Parathyroid adenoma (tissue), 2 donors: Measurements from ENCODE around the gene SCN7A.

Source experiments
- H2AFZ ChIP-seq: fragments of 300-600 bp; sonication (generic); one replicate; pipeline ENCODE4 v1.7.0; 2017; ENCODE audit warnings: antibody characterized with exemption, mild to moderate bottlenecking
- H3K27ac ChIP-seq: fragments of 300-600 bp; sonication (generic); one replicate; pipeline ENCODE4 v1.7.0; 2017
- H3K27me3 ChIP-seq: fragments of 300-600 bp; sonication (generic); one replicate; pipeline ENCODE4 v1.7.0; 2017; ENCODE audit warnings: low read length; ENCODE audit not compliant: control insufficient read depth, insufficient read depth
- H3K36me3 ChIP-seq: fragments of 300-600 bp; sonication (generic); one replicate; pipeline ENCODE4 v1.7.0; 2017; ENCODE audit warnings: low read length; ENCODE audit not compliant: control insufficient read depth, insufficient read depth
- H3K4me1 ChIP-seq: fragments of 300-600 bp; sonication (generic); one replicate; pipeline ENCODE4 v1.7.0; 2017; ENCODE audit warnings: control low read depth
- H3K4me2 ChIP-seq: fragments of 300-600 bp; sonication (generic); one replicate; pipeline ENCODE4 v1.7.0; 2017; ENCODE audit warnings: low read length
- H3K4me3 ChIP-seq: fragments of 300-600 bp; sonication (generic); one replicate; pipeline ENCODE4 v1.7.0; 2017; ENCODE audit warnings: low read depth, low read length
- H3K79me2 ChIP-seq: fragments of 300-600 bp; sonication (generic); one replicate; pipeline ENCODE4 v1.7.0; 2017; ENCODE audit warnings: control low read depth
- H3K9ac ChIP-seq: fragments of 300-600 bp; sonication (generic); one replicate; pipeline ENCODE4 v1.7.0; 2017; ENCODE audit warnings: mild to moderate bottlenecking
- H3K9me3 ChIP-seq: fragments of 300-600 bp; sonication (generic); one replicate; pipeline ENCODE4 v1.7.0; 2017; ENCODE audit warnings: low read length; ENCODE audit not compliant: control insufficient read depth
- TF ChIP-seq, protein P1 (sequence below): fragments of 300-600 bp; sonication (generic); IDR thresholded peaks from one replicate; pipeline ENCODE4 v1.7.0; 2017; ENCODE audit warnings: antibody characterized with exemption, mild to moderate bottlenecking
- donor health status: primary hyperparathyroidism.

The SCN7A gene

DNA sequence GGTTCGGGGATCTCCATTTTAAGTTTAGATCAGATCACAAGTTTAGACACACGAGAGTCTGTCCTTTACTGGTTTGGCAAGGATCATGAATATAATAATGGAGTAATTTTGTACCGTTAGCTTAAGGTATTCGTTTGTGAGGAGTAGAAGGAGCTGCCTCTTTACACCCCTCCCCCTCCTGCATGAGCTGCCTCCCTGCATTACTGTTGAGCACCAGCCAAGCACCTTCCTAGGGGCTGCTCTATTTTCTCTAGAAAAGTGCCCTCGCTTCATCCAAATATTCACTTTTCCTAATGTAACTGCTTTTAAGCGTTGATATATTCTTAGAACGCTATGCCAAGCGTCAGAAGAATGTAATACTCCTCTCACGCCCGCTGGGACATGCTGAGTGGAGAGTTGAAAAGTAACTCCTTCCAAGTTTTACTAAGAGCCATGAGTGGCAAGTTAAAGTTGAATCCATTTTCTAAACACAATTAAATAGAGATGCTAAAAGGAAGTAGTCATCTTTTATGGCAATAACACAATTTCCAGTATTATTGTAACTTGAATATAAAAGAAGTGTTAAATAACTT is 25.4 kb upstream of the SCN7A start:
- Histone ChIP-seq H3K27me3 (no peaks in the 10 kb centered on the region), H3K27ac (no peak overlapping the region), H3K36me3 (no peaks in the 10 kb centered on the region), H3K9me3 (no peaks in the 10 kb centered on the region), H2AFZ (no peak overlapping the region), H3K4me1 (no peaks in the 10 kb centered on the region), H3K79me2 (no peaks in the 10 kb centered on the region), H3K9ac (no peak overlapping the region), H3K4me2 (no peak overlapping the region), H3K4me3 (no peak overlapping the region)
- TF ChIP-seq, protein P1, sequence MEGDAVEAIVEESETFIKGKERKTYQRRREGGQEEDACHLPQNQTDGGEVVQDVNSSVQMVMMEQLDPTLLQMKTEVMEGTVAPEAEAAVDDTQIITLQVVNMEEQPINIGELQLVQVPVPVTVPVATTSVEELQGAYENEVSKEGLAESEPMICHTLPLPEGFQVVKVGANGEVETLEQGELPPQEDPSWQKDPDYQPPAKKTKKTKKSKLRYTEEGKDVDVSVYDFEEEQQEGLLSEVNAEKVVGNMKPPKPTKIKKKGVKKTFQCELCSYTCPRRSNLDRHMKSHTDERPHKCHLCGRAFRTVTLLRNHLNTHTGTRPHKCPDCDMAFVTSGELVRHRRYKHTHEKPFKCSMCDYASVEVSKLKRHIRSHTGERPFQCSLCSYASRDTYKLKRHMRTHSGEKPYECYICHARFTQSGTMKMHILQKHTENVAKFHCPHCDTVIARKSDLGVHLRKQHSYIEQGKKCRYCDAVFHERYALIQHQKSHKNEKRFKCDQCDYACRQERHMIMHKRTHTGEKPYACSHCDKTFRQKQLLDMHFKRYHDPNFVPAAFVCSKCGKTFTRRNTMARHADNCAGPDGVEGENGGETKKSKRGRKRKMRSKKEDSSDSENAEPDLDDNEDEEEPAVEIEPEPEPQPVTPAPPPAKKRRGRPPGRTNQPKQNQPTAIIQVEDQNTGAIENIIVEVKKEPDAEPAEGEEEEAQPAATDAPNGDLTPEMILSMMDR = no peak

DNA sequence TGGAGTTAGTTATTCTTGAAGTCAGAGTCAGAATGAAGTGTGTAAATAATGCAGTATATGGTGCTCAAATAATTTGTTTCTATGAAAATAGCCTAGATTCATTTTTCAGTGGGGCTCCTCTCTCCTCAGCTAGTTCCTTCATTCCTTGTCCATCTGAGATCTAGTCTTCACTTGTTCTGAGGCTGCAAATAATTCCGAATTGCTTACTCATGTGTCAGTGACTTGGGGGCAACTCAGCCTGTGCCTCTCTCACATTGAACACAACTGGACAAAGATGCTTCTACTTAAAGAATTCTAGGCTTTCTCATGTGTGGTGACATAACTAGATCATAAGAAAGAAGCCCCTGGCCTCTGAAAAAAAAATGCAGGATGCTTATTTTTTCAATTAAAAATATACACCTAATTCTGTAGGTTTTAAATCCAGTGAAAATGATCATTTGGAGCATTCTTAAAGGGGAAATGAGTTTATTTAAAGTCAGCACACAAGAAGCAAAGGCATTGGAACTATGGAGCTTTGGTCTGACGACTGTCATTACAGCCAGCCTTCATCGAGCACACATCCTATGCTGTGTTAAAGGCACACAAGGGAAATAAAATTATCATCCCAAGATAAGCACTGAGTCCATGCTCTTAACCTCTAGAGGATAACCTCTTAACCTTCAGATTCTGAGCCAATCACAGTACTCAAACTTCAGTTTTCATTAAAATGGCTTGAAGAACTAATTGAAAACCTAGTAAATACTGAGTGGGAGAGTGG is 24.8 kb upstream of the SCN7A start:
- H3K27me3 ChIP-seq = no peaks in the 10 kb centered on the region
- no peak overlapping the region for H3K4me3 ChIP-seq
- no peaks in the 10 kb centered on the region for H3K79me2 ChIP-seq
- no peak overlapping the region for H3K4me2 ChIP-seq
- H3K27ac ChIP-seq = no peak overlapping the region
- H2AFZ ChIP-seq = no peak overlapping the region
- H3K9ac ChIP-seq = no peak overlapping the region
- H3K4me1 ChIP-seq = no peaks in the 10 kb centered on the region
- no peaks in the 10 kb centered on the region for H3K36me3 ChIP-seq
- H3K9me3 ChIP-seq = no peaks in the 10 kb centered on the region
- TF ChIP-seq, protein P1 = no peak

DNA sequence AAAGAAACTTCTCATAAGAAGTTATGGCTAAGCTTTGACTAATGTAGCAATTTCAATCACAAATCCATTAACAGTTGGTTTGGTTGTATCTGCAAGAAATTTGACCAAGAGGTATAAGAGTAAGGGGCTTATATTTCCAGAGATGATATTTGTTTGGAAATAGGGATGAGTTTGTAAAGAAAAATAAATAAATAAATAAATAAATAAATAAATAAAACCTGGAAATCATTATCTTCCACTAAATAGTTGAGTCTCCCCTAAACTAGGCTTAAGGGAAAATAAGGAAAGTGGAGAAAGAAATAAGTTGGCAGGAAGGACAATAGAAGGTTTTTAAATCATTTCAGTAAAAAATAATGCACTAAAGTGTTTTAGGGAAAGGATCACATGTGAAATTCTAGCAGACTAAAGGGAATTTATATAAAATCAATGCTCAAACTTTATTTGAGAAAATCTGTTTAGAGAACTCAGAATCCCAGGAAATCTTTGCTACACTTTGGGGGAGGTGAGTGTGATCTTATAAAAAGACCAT is 23.5 kb upstream of the SCN7A start:
- Histone ChIP-seq H3K79me2 (no peaks in the 10 kb centered on the region), H3K4me1 (no peaks in the 10 kb centered on the region), H3K36me3 (no peaks in the 10 kb centered on the region), H3K4me2 (no peak overlapping the region), H2AFZ (no peak overlapping the region), H3K27ac (no peak overlapping the region), H3K27me3 (no peaks in the 10 kb centered on the region), H3K9ac (no peak overlapping the region), H3K4me3 (no peak overlapping the region), H3K9me3 (no peaks in the 10 kb centered on the region)
- TF ChIP-seq, protein P1 = no peak

DNA sequence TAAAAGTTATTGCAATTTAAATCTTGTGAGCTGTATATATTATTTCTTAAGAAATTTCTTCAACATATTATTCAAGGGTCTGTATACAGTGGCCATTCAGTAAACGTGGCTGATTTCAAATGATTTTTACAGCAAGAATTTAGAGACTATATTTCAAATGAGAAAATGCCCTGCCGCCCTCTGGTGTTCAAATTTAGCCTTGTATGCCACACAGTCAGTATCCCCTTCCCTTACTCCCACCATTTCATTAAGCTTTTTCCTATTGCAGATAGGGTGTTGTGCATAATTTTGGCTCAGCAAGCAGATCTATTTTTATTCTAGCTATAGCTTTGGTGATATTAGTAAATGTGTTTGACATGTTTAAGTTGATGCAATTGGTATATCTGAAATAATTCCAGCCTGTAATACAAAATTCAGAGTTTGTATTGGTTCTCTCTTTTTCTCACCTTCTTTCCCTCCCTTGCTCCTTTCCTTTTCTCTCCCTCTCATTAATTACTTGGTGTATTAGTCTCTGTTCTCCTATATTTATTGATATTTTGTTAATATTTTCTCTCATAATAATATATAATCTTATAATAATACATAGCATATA is 22.8 kb upstream of the SCN7A start:
- no peak overlapping the region for H3K4me2 ChIP-seq
- H3K36me3 ChIP-seq = no peaks in the 10 kb centered on the region
- H3K9ac ChIP-seq = no peak overlapping the region
- no peak overlapping the region for H2AFZ ChIP-seq
- H3K9me3 ChIP-seq = no peaks in the 10 kb centered on the region
- H3K4me3 ChIP-seq = no peak overlapping the region
- TF ChIP-seq, protein P1 = no peak
- H3K4me1 ChIP-seq = no peaks in the 10 kb centered on the region
- no peaks in the 10 kb centered on the region for H3K27me3 ChIP-seq
- no peaks in the 10 kb centered on the region for H3K79me2 ChIP-seq
- no peak overlapping the region for H3K27ac ChIP-seq
